Measurements from ENCODE around the gene INSYN2A. TPM values are rescaled to one million over a fixed set of nuclear protein-coding genes. Genes with fewer than 3 reads are reported as not detected.

Gene INSYN2A, protein sequence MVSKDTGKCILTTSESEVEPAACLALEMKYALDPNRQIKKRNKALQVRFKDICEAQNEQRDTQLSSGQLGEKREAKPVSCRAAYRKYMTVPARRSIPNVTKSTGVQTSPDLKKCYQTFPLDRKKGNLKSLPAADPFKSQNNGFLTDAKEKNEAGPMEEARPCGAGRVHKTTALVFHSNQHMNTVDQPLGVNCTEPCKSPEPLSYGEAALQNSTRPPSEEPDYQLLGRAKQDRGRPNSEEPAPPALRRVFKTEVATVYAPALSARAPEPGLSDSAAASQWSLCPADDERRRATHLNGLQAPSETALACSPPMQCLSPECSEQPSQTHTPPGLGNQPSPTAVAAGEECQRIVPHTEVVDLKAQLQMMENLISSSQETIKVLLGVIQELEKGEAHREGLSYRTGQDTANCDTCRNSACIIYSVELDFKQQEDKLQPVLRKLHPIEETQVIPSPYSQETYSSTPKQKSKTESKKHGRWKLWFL
- 1 to 10 TPM in 6 of 10 donors, under 1 TPM in 4; 0.42 to 1.6 (median 1.1) TPM for polyA plus RNA-seq (ENCODE audit: insufficient read length in 10 of 10)
- long read RNA-seq, donor 1 = 0 reads
- long read RNA-seq, donor 2 = 0 reads
- long read RNA-seq, donor 3 = 0 reads
- long read RNA-seq, donor 4 = 0 reads
- long read RNA-seq, donor 5, partial matches to known transcripts = 5 of 5 reads
- long read RNA-seq, donor 5, other reads (novel, unspliced or antisense) = 0 of 5 reads
- long read RNA-seq, donor 6 = 0 reads
- long read RNA-seq, donor 7, partial matches to known transcripts = 6 of 6 reads
- long read RNA-seq, donor 7, other reads (novel, unspliced or antisense) = 0 of 6 reads
- long read RNA-seq, donor 8 = 0 reads
- long read RNA-seq, donor 9 = 0 reads

DNA sequence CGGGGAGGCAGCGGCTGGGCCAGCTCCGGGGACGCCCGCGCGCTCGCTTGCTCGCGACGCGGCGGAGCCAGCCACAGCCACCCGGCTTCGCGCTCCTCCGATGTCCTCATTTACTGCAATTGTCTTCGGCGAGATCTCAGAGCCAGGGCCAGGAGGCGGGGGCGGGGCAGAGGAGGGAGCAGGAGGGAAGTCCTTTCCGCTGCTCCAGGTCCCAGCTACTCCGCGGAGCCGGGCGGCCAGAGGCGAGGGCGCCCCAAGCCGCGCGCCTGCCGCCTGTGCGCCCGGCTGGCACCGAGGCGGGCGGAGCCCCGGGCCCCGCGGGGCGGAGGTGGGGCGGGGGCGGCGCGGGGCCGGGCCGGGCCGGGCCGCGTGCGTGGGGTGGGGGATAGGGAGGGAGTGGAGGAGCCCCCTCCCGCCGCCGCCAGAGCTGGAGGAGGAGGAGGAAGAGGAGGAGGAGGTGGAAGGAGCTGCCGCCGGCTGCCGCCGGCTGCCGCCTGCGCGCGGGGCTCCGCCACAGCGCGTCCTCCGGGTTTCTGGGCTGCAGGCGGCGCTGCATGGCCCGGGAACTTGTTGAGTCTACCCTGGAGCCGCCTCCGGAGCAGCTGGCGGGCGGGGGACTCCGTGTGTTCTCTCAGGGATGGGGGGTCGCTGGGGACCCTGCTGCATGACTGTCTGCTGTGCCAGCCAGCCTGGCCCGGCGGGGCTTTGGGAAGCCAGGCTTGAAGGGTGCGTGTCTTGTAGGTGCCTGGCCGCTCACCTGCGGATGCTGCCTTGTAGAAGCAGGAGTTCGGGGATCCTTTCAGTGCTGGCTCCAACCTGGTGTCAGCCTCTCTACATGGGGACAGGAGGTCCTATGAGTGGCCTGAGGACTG, at the start of gene INSYN2A:
Gene INSYN2A, minus strand, starts transcription at position 310 of the 872 bp plus-strand sequence. CDS start 20,196 bp downstream, outside the sequence.
- peak; percentile 36 to 86 (median 67) for DNase-seq

DNA sequence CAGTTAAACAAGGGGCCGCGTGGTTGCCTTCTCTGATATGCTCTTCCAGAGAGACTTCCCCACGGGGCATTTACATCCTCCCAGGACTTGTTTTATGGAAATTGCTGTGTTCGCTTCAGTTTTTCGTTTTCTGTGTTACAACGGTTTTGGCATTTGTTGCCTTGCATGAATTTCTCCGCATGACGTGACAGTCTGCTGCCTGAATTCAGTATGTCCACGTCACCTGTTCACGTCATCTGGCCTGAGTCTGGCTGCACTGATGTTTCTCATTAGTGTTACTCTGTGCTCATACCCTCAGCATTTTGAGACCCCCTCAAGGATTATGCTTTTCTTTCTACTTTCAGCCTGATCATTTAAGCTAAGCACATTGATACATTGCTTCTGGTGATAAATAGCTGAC, 49.1 kb upstream of the INSYN2A start:
- DNase-seq = no peak

DNA sequence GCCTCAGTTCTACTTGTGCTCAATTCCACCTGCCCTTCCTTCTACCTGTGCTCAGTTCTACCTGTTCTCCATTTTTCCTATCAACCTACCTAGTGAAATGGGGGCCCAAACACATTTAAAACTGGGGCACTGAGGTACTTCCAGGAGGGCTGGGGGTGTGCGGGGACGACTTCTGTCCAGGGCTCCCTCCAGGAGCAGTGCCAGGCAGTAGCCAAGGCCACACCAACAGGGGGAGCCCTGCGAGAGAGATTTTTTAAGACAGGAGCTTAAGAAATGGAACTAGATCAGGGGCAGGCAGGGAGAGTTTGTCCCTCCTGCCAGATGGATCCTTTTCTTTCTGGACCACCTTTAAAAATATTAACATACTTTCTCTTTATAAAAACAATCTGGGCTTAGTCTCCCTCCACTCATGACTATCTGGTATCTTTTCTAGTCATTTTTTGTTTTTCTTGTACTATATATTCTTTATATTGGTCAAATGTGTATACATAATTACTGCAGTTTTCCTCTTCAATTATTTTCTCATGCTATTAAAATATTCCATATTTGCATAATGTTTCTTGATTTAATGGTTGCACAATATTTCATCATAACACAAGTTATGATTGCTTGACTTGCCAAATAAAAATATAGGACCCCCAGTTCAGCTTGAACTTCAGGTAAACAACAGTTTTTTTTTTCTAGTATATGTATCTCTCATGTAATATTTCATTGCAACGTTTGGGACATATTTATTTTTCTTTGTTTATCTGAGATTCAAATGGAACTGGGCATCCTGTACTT, 47.3 kb upstream of the INSYN2A start:
- DNase-seq = no peak

DNA sequence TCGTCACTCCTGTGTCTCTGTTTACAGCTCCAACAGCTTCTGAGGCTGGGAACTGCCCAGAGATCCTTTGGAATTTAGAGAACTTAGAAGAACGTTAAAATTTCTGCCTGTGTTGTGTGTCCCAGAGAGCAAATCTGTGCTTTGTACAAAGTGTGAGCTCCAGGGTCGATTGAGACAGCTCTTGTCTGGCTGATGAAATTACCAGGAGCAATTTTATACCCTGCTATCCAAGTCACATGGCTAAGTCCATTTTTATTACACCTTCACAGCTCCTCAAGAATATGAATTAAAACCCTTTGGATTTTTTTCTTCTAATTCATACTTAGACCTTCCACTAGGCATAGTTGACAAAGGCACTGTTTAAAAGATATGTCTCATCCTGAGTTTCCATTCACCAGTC, 46.5 kb upstream of the INSYN2A start:
- no peak for DNase-seq

DNA sequence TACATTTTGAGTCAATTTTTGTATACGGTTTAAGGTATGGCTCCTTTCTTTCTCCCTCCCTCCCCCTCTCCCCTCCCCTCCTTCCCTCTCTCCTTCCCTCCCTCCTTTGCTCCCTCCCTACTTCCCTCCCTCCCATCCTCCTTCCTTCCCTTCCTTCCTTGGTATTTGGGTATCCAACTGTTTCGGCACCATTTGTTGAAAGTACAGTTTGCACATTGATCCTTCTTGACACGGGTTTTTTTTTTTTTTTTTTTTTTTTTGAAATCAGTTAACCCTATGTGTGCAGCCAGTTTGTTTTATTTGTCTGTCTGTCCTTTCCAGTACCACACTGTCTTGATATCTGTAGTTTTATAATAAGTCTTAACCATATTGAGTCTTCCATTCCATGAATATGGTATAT, 39.9 kb upstream of the INSYN2A start:
- DNase-seq = no peak

DNA sequence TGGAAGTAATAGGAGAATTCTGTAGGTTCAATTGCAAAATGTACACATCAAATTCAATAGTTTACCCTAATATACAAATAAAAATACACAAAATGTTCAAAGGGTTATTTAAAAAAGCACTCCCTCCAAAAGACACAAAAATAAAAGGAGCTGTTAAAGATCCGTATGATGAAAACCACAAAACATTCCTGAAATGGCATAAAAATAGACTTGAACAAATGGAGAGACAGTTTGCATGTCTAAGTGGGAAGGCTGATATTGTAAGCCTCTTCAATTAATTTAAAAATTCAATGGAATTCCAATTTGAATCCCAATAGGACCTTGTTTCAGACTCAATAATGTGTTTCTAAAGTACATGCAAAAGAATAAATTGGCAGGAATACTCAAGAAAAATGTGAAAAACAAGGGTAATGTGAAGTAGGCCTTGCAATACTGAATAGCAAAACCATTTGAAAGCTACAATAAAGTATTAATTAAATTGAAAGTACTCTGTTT, 38.0 kb upstream of the INSYN2A start:
- DNase-seq = no peak

DNA sequence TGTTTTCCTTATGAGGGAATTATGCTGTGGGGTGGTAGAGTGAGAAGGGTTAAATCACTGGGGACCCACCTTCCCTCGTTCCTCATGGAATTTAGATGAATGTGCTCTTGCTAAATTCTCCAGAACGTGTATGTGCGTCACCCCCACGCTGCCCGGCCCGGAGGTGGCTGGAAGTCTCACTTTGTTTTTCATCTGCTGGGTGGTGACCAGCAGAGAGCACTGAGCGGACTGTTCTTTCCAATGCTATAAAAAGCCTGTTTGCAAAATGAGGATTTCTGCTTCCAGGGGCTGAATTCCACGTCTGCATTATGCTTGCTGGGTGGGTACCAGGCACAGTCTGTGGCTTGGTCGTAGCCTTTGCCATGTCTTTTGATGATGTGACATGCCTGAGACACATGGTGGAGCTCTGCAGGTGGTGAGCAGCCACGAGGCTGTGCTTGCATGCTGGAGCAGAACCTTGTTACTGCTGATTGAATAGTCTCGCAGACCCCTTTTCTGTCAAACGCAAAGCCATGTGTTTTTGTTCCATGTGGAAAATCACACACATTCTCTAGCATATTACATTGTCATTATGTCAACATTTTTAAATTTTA, 31.9 kb upstream of the INSYN2A start:
- DNase-seq = no peak

DNA sequence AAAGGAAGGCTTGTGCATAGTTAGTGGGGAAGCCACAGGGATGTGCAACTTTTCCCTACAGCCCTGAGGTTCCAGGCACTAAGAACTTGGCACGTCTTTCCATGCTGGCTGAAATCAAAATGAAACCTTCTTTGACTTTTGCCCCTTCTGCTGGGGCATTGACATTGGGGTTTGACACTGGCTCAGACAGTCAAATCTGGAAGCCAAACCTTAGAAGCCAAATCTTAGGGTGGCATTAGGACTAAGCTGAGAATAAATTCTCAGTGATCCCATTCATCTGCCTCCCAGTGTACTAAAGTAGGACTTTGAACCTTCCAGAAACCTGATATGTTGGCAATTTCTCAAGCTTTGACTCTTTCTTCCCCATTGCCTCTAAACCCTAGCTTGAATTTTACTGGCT, 31.3 kb upstream of the INSYN2A start:
- no peak for DNase-seq

DNA sequence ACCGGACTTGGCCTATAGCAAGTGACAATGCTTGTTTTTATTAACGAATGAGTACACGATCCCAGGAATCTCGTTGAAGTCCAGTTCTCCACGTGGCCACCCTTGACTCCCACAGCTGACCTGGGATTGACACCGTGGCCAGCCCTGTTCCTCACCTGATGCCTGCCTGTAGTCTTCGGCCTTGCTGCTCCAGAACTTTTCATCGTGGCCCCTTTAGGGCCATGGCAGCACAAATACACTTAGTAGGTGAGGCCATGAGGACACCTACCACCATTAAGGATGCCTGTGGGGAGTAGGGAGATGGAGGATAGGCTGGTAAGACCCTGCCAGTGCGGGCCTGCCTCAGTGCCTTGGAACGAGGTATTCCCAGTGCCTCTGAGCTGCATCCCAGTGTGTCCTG, 30.6 kb upstream of the INSYN2A start:
- DNase-seq = no peak

DNA sequence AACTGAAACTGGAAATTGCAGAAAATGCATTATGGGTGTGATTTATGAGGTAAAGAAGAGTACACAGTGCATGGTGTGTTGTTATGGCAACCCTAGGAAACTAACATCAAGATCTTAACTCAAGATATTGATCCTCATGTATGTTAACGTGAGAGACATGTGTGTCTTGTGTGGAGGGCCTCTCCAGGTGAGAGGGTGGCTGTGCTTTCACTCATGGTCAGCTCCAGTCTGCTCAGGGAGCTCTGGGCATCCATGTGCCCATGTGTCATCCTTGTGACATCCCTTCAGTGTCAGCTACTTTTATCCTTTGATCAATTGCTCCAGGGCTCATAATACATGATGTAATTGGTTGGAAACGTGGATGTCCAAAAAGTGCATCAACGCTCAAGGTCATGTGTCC, 24.9 kb upstream of the INSYN2A start:
- no peak for DNase-seq

DNA sequence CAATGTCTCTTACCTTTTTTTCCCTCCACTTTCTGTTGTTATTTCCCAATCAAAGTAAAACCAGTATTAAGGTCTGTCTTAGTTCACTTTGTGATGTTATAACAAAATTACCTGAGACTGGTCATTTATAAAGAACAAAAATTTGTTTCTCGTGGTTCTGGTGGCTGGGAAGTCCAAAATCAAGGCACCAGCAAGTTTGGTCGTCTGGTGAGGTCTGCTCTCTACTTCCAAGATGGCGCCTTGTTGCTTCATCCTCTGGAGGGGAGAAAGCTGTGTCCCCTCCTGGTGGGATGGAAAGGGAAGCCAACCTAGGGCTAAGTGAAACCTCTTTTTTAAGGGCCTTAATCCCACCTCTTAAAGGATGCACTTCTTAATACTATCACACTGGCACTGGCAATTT, 22.3 kb upstream of the INSYN2A start:
- DNase-seq = no peak

DNA sequence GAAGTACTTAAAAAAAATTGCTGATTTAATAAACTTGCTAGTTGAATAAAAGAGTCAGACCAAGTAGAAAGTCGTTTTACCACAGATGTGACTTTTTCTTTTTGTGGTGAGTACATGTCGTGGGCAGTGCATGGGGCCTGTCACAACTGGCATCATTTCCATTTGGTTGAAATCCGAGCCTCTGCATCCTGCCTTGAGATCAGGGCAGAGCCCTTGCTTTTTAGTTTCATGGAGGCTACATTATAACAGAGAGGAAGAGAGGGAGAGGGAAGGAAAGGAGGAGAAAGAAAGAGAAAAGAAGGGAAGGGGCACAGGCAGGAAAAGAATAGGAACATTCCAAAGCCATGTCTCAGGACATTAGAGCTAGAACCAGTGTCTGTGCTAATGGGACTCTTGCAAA, 20.4 kb upstream of the INSYN2A start:
- no peak for DNase-seq

DNA sequence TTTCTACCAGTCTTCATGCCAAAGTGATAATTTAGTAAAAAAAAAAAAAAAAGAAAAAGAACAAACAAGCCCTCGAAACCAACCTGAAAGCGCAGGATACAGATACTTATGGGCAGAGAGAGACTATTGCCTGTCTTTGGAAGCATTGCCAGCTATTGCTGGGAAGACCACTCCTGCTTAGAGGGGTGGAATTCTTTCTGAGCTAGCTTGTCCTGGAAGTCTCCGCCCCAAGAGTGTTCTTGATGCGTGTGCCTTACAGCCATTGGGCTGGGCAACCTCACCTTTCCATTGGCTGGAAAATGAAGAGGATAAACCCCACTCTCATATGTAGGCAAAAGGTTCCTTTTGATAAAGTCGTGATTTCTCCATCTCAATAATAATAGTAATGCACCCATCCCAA, 19.9 kb upstream of the INSYN2A start:
- no peak for DNase-seq

DNA sequence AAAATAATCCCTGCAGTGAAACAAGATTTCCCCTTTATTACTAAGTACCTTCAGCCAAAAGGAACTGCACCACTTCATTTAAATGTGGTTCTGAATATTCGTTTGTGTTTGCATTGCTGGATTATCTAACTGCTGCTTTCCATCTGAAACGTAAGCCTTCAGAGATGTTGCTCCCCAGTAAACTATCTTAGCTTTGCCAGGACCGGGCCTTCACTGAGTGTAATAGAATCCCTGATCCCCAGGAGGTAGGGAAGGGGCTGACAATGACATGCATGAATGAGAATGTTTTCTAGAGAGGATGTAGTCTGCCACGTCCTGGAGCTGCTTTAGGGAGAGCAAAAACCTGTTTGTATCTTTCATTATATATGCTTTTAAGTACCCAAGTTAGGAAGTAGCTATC, 19.5 kb upstream of the INSYN2A start:
- DNase-seq = no peak

DNA sequence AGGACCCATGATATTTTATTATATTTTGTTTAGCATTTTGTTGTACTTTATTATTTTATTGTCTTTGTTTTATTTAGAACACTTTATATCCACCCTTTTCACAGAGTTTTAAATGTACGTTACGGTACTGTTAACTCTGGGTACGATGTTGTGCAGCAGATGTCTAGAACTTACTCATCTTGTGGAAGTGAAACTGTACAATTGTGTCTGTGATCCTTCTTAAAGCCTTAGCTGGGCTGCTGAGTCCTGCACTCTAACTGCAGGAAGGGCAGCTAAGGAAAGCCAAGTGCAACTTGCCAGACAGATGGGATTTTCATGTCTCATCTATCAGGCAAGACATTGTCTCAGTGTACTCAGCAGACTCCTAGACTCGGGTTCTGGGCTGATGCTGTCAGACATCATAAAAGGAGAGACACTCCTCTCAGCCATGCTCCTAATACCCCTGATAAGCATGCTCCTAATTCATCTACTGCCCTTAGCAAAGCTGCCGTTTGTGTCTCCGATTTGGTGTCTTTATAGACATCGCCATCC, 14.6 kb upstream of the INSYN2A start:
- DNase-seq = no peak

DNA sequence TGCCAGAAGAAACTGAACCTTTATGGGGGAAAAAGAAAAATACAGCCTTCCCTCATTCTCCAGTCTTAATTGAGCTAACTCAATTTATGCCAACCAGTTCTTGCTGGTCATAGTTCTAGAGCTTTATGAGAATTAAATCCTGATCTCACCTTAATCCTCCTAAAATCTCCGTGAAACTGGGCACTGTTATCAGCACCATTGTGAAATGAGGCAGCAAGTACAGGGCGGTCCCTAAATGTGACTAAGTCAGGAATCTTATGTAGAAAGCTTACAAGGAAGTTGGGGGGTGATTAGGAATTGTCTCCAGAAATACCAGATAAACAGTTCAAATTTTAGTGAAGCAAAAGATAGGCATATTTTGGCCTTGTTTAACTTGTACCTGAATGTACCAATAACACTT, 10.7 kb upstream of the INSYN2A start:
- DNase-seq = no peak

DNA sequence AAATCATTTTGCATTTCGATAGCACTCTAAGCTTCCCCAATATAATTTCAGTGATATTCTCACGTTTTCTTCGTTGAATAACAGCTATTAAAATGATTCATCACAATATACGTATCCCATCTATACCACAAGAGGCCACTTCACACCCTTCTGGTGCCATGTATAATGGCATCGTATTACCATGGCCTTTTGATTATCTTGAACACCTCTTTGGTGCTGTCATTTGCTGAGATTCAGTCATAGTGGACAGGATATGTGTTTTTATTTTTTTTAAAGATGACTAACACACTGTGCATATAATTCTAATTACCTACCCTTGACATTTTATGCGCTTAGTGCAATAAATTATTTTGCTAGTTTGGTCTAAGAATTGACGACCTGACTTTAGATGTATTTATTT, 6.7 kb upstream of the INSYN2A start:
- DNase-seq = no peak

DNA sequence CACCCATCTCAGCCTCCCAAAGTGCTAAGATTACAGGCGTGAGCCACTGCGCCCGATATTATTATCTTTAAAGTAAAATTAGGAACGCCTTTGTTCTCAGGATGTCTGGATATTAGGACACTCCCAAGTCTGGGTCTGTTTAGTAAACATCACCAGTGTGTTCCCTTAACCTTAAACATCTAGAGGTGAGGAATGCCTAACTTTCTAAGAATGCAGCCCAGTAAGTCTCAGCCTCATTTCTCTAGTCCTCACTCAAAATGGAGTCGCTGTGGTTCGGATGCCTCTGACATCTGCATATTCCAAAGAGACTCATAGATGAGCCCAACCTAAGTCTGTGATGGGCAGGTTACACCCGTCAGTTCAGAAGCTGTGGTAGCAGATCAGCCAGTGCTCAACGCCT, 4.3 kb upstream of the INSYN2A start:
- no peak for DNase-seq

DNA sequence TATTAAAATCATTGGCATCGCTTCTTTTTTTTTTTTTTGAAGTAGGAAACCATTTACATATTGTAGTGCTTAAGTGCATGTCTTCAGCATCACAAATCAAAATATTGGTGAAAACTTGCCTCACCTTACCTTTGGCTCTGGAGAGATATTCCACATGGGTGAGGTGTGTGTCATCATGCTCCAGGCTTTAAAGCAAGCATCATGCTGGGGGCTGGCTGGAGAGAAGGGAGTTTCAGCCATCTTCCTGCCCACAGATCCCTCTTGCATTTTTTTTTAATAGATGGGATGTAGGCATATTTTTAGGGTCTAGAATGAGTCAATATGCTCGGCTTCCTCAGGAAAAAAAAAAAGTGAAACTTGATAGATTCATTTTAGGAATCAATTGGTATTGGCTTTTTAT, 2.3 kb upstream of the INSYN2A start:
- no peak for DNase-seq

DNA sequence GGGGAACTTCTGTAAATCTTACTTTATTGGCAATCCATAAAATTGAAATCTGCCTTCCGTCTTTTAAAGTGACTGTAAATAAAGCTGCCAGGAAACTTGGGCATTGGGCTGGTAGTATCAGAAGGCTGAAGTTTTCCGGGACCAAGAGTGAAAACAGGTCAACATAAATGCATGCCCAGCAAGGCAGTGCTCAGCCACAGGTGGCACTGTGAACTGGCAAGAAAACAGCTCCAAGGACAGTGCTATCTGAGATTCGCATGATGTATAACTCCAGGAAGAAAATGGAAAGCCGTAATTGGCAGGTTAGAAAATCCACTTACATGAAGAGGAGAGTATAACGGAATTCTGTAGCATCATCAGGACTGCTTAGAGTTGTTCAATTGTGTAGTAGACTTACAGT, 1.9 kb upstream of the INSYN2A start:
- no peak for DNase-seq

DNA sequence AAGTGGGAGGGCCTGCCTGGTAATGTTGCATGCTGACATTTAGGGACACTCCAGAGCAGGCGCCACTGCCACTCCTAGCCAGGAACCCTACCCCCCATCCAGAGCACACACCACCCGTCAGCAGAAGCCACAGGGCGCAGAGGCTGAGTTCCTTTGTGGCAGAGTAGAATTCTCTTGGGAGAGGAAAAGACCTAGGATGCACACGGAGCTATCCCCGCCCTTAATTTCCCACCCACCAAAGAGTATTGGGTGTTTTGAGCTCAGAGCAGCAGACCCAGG, 702 bp upstream of the INSYN2A start:
- DNase-seq = no peak

Measured in muscle of back (tissue), 13 donors.